ENCODE data around the gene LRBA. TPM values are rescaled to one million over a fixed set of nuclear protein-coding genes. Genes with fewer than 3 reads are reported as not detected.

The LRBA gene
- total RNA-seq, 1 donor from 2014 or later = 68.0 TPM

DNA sequence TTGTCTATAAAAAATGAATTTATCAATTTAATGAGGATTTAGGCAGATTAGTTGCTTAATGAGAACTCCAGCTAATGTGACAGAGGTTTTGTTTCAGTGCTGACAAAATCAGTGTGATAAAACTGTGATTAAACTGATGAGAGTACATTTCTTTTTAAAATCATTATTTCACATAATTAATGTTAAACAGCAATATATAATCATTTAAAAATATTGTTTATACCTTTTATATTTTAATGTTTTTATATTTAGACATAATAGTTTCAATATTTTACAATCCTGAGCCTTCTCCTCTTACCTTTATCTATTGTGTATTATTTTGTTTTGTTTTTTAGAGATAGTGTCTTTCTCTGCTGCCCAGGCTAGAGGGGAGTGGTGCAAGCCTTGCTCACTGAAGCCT, 480.3 kb downstream of the LRBA start:
- Histone ChIP-seq H3K4me3 (no peak overlapping the region), H3K27ac (no peak overlapping the region), H3K9me3 (no peaks in the 10 kb centered on the region), H3K27me3 (no peaks in the 10 kb centered on the region), H3K4me1 (no peaks in the 10 kb centered on the region), H3K36me3 (no peaks in the 10 kb centered on the region)
- no peak for TF ChIP-seq POLR2AphosphoS5 (IDR thresholded peaks at IDR 0.05; ENCODE audit: insufficient read depth in 1 of 2, low read depth in 1 of 2)
- TF ChIP-seq CTCF (IDR thresholded peaks at IDR 0.05) = no peak
- no peak for TF ChIP-seq POLR2A (IDR thresholded peaks at IDR 0.05)
- no peak for DNase-seq (ENCODE audit: extremely low spot score in 2 of 2)
- intact Hi-C loops (cut with DNase I) = no loop called here

DNA sequence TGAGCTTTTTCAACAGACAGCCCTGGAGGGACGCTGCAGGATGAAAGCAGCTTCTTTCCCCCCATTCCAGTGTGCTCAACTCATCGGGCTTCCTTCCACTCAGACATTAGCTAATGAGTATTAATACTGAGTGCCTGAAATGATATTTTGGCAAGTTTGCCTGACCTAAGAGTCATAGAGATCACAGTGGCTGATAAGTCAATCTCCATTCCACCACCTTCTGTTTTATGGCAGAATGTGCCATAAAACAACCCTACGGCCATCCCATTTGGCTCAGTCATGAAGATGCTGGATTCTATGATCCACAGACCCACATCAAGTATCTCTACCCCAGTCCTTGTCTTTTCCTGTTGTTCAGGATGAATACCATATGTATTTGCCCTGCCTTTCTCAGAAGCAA, 481.4 kb downstream of the LRBA start:
- no peak for TF ChIP-seq POLR2AphosphoS5 (IDR thresholded peaks at IDR 0.05; ENCODE audit: insufficient read depth in 1 of 2, low read depth in 1 of 2)
- TF ChIP-seq POLR2A (IDR thresholded peaks at IDR 0.05) = no peak
- no peak for TF ChIP-seq CTCF (IDR thresholded peaks at IDR 0.05)
- Histone ChIP-seq H3K27me3 (no peaks in the 10 kb centered on the region), H3K4me1 (no peaks in the 10 kb centered on the region), H3K36me3 (no peaks in the 10 kb centered on the region), H3K4me3 (no peak overlapping the region), H3K9me3 (no peaks in the 10 kb centered on the region), H3K27ac (no peak overlapping the region)
- DNase-seq (ENCODE audit: extremely low spot score in 2 of 2) = no peak
- intact Hi-C loops (cut with DNase I) = no loop called here

DNA sequence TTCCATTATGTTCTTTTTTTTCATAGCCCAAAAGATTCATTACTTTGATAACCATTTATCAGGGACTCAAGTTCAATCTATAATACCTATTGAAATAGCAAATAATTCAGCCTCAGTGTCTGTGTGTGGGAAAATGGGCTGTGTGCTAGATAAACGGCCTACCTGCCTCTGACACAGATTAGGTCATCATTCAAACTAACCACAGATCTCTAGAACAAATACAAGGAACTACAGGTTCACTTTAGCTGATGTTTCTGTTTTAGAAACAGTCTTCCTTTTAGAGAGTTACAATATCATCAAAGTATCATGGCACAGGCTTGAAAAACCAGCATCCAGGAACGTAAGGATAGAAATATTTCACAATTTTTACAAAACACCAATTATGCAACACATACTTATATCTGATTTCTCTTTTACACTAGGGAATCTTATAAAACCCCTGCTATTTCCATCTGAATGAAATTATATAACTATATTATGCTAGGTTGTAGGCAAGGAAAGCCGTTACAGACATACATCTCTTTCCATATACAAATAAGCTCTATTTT, 489.7 kb downstream of the LRBA start:
- no peaks in the 10 kb centered on the region for H3K9me3 ChIP-seq
- TF ChIP-seq POLR2AphosphoS5 (IDR thresholded peaks at IDR 0.05; ENCODE audit: insufficient read depth in 1 of 2, low read depth in 1 of 2) (no peak), POLR2A (IDR thresholded peaks at IDR 0.05) (no peak), CTCF (IDR thresholded peaks at IDR 0.05) (no peak)
- no peak overlapping the region for H3K27ac ChIP-seq
- H3K4me1 ChIP-seq = no peaks in the 10 kb centered on the region
- intact Hi-C loops (cut with DNase I) = no loop called here
- no peaks in the 10 kb centered on the region for H3K36me3 ChIP-seq
- no peak overlapping the region for H3K4me3 ChIP-seq
- H3K27me3 ChIP-seq = no peaks in the 10 kb centered on the region
- DNase-seq (ENCODE audit: extremely low spot score in 2 of 2) = no peak

- Histone ChIP-seq H3K4me3 (no peak overlapping the region), H3K4me1 (no peaks in the 10 kb centered on the region), H3K27me3 (no peaks in the 10 kb centered on the region), H3K27ac (no peak overlapping the region), H3K36me3 (no peaks in the 10 kb centered on the region), H3K9me3 (no peaks in the 10 kb centered on the region)
- TF ChIP-seq POLR2A (IDR thresholded peaks at IDR 0.05) (no peak), POLR2AphosphoS5 (IDR thresholded peaks at IDR 0.05; ENCODE audit: insufficient read depth in 1 of 2, low read depth in 1 of 2) (peak in 1 of 2 donors; percentile 38)
- intact Hi-C loops (cut with DNase I) = no loop called here
- DNase-seq (ENCODE audit: extremely low spot score in 2 of 2) = no peak
Observed at GRCh38 chr4:150518559-150518958, 496.5 kb downstream of the LRBA start.

- H3K27ac ChIP-seq = no peak overlapping the region
Observed at GRCh38 chr4:150515135-150515534, 499.9 kb downstream of the LRBA start.

More at GRCh38 chr4:150515135-150515534, 499.9 kb downstream of the LRBA start:
- intact Hi-C loops (cut with DNase I) = no loop called here
- H3K4me1 ChIP-seq = no peaks in the 10 kb centered on the region
- H3K36me3 ChIP-seq = no peaks in the 10 kb centered on the region
- no peak for DNase-seq (ENCODE audit: extremely low spot score in 2 of 2)
- no peak overlapping the region for H3K4me3 ChIP-seq
- TF ChIP-seq POLR2A (IDR thresholded peaks at IDR 0.05) = no peak
- TF ChIP-seq CTCF (IDR thresholded peaks at IDR 0.05) = no peak
- TF ChIP-seq POLR2AphosphoS5 (IDR thresholded peaks at IDR 0.05; ENCODE audit: insufficient read depth in 1 of 2, low read depth in 1 of 2) = no peak
- no peaks in the 10 kb centered on the region for H3K9me3 ChIP-seq
- no peaks in the 10 kb centered on the region for H3K27me3 ChIP-seq
